Esophagus squamous epithelium (tissue), 4 donors: ENCODE data around the gene SH3BP2.

Source experiments
- POLR2A ChIP-seq, 4 donors: fragments of 450-650 bp; IDR thresholded peaks; one replicate each; pipeline ENCODE4 v1.6.1; 2017; ENCODE audit warnings: antibody characterized with exemption in 4 of 4, mild to moderate bottlenecking in 4 of 4, moderate library complexity in 3 of 4
- TF ChIP-seq, protein P1 (sequence below), 6 experiments: fragments of 450-650 bp in 4 of 6; fragments of 200-600 bp in 2 of 6; sonication (generic) in 2 of 6; IDR thresholded peaks; one replicate each; pipeline ENCODE4 v1.5.1; 2016 to 2019; ENCODE audit warnings: antibody characterized with exemption in 6 of 6, mild to moderate bottlenecking in 4 of 6, moderate library complexity in 4 of 6

DNA sequence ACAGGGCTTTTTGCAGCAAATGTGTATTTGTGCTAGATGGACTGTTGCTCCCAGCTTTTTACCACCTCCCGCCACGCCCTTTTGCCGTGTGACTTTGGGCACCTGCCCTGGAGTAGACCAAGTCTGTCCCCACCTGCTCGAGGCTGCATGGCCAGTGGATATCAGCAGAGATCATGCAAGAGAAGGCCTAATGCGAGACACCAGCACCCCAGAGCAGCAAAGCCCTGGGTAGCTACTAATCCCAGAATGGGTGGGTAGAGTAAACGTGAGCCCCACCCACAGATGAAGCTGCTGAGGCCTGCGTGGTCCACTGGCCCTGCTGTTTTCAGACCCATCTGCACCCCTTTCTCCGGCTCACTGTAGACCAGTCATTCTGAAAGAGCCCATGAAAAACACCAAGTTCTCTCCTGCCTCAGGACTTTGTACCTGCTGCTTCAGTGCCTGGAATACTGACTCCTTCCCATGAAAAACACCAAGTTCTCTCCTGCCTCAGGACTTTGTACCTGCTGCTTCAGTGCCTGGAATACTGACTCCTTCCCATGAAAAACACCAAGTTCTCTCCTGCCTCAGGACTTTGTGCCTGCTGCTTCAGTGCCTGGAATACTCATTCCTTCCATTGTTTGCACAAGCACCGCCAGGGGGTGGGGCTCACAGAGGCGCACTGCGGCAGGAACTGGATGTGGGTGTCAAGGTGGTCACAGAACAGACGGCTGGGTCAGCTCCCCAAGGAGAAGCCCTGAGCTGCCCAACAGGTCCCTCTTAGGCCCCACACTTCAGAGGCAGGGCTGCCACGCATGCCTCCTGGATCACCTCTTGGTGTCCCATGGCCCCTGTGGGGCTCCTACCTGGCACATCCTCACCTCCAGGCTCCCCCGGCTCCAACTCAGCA, 31.6 kb upstream of the SH3BP2 start:
- TF ChIP-seq, protein P1, sequence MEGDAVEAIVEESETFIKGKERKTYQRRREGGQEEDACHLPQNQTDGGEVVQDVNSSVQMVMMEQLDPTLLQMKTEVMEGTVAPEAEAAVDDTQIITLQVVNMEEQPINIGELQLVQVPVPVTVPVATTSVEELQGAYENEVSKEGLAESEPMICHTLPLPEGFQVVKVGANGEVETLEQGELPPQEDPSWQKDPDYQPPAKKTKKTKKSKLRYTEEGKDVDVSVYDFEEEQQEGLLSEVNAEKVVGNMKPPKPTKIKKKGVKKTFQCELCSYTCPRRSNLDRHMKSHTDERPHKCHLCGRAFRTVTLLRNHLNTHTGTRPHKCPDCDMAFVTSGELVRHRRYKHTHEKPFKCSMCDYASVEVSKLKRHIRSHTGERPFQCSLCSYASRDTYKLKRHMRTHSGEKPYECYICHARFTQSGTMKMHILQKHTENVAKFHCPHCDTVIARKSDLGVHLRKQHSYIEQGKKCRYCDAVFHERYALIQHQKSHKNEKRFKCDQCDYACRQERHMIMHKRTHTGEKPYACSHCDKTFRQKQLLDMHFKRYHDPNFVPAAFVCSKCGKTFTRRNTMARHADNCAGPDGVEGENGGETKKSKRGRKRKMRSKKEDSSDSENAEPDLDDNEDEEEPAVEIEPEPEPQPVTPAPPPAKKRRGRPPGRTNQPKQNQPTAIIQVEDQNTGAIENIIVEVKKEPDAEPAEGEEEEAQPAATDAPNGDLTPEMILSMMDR (IDR thresholded peaks at IDR 0.05): peak in 2 of 6 experiments; percentile 9 to 38
- no peak for TF ChIP-seq POLR2A (IDR thresholded peaks at IDR 0.05)
